Stimulated activated CD8-positive, alpha-beta memory T cell treated with anti-CD3 and anti-CD28 coated beads, Interleukin-15, amount 100 ng/mL, for 1 hour (primary cell): Measurements from ENCODE around the gene MEIS2.

Experiments used
- DNase-seq: peaks from one replicate; pipeline ENCODE4 v3.0.0-alpha.2; 2020; ENCODE audit warnings: low read depth

MEIS2 gene

DNA sequence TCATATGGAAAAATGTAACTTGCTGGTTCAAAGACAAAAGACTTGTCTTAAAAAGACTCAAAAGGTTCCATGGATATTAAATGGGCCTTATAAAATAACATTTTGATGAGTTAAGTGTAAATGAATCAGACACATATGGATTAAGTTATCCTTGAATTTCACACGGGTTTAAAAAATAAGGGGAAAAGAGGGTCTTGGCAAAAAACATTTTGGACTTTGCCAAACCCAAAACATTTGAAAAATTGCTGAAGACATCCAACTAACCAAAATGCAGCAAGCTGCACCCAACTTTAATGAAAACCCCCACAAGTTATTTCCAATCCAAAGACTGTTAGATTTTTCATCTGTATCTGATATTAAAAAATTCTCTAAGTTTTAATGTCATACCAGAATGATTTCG is 200.7 kb downstream of the MEIS2 start:
- no peak for DNase-seq

DNA sequence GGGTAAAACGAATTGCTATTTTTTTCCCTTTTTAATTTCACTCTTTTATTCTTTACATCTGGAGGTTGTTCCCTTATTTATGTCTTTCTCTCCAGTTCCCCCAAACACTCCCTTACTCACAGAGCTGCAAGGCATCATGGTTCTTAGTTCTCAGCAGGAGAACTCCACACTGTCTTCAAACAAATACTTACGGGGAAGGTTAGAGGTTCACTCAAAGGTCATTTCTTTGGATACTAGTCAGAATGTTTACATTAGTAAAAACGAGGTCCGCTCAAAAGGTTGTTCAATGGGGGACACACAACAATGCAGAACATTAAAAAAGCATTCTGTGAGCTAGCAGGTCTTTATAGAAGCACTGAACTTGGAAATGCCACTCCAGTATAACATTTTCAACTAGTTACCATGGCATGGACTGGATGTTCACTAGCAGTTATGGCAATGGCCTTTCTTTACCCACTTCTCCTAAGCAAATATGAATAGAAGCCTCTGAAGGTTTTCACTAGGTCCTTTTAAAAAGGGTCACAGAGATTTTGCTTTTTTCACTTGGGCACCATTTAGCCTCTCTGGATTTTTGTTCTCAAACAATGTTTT is 201.7 kb downstream of the MEIS2 start:
- no peak for DNase-seq

DNA sequence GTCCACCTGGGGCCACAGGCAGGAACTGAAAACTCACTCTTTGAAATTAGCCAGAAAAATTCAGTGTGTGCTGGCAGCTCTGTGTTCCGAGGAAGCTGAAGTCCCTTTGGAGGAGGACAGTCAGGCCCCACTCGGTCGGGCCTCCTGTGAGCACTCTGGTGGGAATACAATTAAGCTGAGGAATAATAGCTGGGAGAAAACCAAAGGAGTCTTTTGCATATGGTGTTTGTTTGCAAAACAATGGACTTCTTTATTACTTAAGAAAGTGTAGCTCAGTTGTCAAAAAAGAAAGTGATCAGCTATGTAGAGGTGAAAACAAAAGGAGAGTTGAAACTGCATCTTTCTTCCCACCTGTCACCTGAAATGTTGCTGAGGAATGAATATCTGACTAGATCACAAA is 202.5 kb downstream of the MEIS2 start:
- no peak for DNase-seq

DNA sequence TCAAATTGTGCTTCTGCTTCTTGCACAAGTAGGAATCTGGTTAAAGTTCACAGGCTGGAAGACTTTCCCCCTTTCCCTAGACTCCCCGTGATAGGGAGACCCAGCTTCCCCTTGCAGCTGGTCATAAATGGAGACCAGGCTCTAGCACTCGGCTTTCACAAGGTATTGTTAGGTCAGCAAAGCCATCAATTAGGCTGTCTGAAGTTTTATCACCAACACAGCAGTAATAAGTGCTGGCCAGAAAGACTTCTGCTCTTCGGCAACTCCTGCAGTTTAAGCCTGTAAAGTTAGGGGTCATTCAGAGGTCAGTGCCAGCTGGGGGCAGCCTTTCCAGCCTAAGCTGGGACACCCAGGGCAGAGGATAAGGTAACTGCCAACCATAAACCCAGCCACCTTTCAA is 203.4 kb downstream of the MEIS2 start:
- no peak for DNase-seq

DNA sequence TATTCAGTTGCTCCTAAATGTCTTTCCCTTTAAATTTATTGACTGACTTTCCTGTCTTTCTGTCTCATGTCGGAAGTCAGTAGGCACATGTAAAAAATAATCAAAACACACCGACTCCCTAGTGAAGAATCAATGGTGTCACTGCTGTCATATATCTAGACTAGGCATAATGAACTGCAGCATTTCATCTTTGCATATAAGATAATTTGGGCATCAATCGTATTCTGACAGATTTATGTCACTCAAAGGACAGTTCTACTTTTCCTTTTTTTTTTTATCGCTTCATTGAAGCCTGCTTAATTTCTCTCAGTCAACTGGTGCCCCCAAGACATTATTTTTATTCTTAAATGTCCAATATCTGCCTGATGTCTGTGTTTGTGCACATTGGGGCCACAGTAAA is 206.3 kb downstream of the MEIS2 start:
- DNase-seq, result no peak

DNA sequence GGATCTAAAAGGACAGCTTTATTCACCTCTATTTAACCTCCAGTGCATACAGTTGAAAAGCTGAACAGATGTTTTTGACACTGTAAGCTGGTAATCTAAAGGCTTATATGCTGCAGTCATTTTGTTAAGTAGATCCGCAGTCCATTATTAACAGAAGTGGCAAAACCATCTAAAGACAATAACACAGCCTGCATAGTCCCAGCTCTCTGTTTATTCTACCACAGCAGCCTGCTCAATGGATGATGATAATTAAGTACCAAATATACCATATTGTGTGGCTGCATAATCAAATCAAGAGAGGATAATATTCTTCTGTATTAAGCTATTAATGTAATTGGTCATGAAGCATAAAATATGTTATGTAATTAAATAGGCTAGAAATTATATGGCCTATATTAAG is 207.1 kb downstream of the MEIS2 start:
- DNase-seq, result no peak

DNA sequence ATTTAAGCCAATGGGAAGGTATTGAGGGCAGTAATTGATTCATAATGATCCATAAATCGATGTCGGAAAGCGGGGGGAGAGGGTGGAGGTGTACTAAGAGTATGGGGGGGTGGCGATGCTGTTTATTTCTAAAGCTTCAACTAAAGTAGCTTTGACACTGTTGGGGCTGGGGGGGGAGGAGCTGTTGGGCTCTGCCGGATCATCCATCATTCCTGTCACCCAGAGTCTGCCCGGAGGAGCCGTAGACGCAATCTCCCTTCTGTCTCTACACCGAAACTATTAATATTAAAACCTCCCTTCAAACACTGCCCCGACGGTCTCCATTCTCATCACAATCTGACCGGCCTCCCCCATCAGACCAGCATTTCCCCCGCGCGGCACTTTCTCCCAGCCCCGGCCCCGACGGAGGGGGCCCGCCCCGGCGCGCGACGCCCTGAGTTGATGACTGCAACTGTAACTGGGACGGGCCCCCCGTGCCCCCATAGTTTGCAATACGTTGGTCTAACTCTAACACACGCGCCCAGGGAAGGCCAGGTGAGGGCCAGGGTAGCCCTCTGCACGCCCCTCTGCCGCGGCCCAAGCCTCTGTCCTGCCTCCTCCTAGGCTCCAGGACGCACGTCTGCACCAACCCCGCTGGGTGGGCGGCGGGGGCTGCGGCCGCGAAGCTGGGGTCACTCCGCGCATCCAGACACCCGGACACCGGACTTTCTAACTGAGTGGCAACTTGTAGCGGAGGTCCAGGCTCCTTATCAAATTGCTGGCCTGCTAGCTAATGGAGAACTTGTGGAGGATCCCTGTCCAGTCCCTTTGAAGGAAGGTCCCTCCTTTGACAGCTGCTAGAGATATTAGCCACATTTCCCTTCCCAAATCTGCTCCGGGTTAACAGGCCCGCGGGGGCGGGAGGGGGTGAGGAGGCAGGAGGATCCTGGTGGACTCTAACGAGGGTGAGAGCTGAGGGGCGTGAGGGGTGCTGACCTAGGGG is 212.0 kb downstream of the MEIS2 start:
- no peak for DNase-seq

DNA sequence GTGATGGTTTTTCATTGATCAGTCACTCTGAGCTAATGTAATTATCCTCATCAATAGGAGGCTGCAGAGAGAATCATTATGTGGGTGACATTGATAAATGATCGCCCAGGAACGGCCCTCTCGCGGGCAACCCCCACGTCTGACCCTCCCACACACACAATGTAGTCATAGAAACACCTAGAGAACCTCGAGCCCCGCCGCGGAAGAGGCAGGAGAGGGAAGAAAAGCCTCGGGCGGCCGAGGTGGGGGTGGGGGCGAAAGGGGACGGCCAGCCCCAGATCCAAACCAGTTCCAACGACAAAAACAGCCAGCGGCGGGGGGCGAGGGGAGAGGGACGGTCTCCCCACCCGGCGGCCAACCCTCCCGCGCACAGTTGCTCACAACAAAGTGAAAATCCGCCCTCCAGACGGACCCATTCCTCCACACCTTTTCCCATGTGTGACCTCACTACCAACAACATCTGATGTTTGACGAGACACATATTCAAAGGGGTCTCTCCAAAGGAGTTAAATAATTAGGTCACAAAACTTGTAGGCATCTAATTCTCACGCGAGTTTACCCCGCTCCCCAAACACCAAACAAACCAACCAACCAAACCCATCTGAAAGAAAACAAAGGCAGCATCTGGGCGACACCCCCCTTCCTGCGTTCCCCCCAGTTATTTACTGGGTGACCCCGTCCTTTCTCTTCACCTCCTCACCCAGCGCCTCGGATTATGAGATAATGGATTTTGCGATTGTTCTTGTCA is 213.0 kb downstream of the MEIS2 start:
- DNase-seq, result no peak

DNA sequence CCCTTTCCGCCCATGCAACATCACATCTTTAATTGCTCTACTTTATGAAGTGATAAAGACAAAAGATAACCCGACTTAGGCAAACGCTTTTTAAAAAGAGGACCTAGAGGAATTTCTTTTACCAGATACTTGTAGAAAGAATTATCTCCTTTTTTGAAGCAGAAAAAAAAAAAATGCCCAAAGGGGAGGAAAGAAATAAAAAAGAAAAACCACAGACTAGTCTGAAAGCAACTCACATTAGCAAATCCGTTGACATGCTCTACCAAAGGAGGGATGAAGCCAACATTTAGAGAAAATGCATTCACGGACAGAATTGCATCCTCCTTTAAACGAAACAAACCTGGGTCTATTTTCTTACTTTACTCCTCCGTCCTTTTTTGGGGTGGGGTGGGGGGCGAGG is 213.6 kb downstream of the MEIS2 start:
- DNase-seq, result no peak

DNA sequence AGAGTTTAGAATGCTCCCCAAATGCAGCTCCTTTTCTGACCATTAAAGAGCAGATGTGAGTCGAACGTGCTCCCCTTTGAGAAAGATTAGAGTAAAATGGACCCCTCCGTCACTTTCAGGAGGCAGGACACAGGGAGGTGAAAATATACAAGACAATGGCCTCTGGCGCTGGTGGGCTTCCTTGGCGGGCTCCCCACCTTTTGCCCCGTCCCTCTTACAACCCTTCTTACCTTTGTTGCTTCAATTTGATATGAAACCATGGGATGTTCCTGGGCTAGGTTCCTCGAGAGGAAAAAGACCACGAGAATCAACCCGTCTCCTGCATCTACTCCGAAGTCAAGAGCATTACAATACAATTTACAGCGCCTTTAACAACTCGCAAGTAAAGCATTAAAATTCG is 214.2 kb downstream of the MEIS2 start:
- DNase-seq, result no peak

DNA sequence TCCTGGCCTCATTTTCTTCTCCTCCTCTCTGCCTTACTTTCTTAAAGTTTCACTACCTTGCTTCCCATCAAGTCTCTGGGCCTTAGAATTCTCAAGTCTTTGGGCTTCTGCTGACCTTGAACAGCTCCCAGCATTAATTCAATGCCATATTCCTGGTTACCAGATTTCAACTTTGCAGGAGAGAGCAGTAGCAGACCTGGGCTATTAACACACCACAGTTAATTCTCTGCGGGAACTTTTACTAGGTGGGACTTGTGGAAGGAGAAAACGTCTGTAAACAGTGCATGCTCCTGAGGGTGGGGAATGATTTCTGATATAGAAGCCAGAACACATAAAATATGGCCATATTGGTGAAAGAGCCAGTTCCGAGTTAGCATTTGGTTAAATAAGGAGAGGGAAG is 214.6 kb downstream of the MEIS2 start:
- DNase-seq, result no peak

DNA sequence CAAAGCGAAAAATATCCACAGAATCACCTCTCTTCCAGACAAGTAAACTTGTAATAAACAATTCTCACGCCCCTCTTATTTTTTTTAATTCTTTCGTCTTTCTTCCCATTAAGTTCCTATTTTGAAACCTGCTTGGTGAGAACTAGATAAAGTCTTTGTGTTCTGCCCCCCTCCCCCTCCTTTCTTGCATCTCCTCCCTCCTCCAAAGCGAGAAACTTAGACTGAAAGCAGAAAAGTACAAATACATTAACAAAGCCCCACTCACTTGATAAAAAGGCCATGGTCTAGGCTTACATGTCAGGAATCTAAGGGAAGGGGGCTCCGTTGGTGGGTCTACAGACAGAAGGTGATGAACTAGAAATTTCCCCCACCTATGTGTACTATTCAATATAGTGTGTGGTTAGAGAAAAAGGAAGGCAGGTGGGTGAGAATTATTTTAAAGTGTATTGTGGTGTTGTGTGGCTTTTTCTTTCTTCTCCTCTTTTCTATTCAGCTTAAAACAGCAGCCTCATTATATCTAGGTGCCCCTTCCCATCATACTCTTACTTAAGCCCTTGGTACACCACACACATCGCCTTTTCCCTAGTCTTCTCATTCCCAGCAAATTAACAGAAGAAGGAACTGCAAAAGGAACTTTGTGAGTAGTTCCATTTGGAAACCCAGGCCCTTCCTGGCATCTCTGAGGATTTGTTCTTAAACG is 215.3 kb downstream of the MEIS2 start:
- DNase-seq, result no peak

DNA sequence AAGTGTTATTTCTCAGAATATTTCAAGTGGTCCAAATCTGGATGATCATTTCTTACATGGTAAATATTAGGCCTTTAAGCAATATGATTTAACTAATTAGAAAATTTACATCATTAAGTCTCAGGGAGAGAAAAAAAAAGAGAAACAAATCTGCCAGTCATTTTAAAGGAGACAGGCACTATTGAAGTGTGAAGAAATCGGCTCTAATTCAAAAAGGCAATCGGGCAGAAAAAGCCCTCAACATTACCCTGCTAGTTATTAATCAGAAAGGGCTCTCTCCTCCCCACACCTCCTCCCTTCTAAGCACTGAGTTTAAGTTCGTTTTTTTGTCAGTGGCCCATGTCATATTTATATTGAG is 215.9 kb downstream of the MEIS2 start:
- no peak for DNase-seq

DNA sequence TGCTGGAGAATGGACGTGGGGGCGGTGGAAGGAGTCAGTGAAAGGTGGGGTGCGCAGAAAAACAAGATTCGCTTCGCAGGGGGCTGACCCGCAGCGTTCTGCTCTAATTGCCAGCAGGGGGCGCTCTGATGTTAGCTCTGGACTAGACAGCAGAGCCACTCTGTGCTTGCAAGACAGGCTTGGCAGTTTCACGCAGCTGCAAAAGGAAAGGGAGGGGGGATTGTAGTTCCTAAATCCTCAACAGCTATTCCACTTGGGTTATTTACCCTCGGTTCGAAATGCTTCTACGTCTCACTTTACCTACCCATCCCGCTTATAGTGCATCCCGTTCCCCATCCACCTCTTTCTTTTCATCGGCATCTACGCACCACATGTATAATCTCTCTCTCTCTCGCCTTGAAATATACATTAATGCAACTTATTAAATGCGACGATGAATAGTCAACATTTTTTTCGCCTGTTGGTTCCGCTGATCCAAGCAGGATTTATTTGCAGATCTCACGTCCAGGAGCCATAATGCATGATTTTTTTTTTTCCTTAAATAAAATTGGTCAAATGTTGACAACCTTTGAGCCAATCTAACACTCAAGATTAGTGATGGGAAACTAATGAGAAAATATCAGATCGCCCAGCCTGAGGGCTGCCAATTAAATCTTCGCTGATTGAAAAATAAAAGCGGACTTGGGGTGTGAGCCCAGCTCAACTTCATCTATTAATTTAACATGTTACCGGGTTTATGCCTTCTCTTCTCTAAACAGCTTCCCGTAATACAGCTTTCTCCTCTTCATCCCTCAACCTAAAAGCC is 216.4 kb downstream of the MEIS2 start:
- peak; percentile 14 for DNase-seq

DNA sequence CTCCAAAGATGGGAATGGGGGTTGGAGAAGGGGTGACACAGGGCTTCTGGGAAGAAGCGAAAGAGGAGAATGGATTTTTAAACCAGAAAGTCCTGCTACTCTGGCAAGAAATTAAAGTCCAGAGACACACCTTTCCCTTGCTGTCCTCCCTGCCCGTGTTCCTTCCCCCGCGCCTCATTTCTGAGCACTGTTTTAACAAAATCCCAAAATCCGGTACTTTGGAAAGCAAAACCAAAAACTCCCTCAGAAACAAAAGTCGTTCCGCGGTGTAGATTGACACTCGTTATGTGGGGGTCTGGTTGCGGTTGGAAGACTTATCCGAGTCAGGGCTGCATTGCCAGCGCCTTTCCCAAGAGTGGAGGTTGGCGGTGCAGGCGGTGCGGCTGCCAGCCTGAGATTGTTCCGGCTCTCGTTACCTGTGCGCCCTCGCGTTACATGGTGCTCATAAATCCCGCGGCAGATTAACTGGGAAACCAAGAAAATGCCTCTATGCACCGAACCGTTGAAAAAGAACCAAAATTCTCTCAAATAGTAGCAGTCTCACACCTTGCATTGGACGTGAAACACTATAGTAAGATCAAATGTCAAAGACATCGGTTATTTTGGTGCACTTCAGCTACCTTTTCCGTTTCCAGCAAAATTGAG is 217.7 kb downstream of the MEIS2 start:
- DNase-seq, result no peak

DNA sequence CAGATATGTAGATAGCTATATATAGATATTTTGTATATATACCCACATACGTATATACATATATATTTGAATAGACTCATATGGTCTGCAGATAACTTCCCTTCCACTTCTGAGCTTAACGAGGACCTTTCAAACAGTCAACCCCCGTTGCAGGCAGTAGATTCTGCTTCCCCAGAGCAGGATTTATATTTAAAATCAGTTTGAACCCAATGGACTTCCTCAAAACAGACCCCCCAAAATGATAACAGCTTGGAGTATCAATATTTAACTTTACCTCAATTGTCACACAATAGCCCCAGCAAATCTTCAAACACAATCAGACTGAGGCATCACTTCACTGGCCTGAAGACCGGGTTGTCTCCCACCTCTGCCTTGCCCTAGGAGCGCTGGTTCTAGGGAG is 218.3 kb downstream of the MEIS2 start:
- DNase-seq, result no peak

DNA sequence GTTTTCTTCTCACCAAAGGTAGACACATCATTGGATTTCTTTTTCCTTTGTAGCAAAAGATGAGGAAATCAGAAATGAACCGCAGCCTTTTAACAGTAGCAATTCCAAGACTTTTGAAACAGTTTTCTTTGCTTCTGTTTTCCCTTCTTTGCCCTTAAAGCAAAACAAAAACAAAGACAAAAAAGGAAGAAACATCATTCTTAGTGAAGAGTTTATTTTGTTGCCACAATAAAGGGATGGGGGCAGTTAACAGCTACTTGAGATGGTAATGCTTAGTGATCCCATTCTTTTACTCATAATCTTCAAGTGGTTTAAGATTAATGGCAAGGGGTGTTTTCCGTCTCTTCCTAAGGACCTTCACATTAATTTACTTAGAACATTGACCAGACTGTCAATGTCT is 218.8 kb downstream of the MEIS2 start:
- DNase-seq, result no peak

DNA sequence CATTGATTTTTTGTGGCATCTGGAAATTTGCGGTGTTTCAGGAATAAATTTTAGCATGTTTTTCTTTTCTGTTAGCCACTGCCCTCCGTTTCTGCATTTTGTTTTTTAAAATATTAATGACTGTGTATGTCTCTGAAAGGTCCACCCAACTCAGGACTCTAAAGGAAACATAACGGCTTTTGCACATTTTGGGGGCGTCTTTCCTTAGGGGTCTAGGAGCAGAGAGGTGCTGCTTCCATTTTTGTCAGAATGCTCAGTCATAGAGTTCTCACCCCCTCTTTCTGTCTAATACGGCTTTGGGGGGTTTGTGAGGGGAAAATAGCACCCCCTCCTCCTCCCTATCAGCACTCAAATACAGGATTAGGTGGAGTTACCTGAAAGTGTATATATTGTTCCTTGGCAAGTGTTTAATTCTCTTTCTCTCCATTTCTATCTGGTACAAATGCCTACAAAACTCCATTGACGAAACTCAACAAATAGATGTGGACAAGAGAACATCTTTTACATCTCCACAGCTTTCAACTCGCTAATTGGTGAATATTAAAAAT is 219.4 kb downstream of the MEIS2 start:
- DNase-seq, result no peak

DNA sequence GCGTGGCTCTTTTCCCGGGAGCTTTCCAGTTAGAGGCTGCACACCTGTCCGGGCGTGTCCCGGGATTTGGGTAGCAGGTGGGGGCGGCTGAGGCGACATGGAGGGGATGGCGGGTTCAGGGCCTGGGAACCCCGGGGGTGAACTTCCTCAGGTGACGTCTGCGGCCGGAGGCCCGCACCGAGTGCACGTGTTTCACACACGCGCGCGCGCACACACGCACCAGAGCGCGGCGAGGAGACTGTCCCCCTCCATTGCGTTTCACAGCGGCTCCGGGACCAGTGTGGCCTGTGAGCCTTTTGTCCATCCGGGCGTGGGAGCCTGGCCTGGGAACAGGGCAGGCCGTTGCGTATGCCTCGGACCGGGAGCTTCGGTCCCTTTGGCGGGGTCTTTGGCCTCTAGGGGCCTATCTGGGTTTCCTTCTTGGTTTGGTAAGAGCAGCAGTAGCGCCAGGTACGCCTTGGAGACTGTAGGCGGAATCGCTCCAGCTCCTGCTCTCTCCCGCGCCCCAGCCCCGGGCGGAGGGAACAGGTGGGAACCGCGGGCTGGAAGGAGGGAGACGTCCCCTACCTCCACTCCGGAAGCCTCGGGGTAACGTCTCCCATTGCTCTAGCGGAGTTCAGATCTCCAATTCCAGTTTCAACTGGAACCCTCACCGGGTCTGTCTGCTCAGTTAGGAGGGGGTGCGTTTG is 220.0 kb downstream of the MEIS2 start:
- no peak for DNase-seq

DNA sequence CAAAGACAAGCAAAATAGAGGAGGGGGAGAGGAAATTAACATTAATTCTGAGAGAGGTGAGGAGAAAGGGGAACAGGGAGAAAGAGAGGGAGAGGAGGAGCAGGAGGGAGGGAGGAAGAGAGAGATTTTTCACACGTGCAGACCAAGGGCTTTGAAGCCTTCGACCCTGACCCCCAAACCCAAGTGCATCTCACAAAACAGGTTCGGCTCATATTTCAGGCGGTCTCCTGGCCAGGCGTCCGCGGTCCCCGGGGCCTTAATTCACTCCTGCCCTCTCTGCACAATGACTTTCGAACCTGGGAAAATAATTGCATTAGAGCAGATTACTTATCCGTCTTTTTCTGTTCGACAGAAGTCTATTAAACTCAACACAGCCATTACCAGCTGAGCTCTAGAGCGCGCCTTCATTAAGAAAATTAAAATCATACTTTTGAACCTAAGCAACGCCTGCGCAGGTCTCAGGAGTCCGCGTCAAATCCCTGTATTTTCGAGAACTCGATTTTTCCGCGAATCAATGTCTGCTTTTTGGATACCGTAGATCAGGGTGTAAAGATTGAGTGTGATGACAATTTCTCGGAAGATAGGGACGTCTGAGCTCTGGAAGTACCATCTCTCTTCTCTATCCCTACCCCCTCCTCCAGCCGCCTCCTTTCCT is 220.7 kb downstream of the MEIS2 start:
- DNase-seq, result no peak
